GM04503 (cell line): ENCODE results near the gene KDM3A.

ENCODE experiments used
- DNase-seq: peaks from one replicate; pipeline ENCODE4 v3.0.0-alpha.2; 2012; ENCODE audit warnings: low read depth

The KDM3A gene, protein sequence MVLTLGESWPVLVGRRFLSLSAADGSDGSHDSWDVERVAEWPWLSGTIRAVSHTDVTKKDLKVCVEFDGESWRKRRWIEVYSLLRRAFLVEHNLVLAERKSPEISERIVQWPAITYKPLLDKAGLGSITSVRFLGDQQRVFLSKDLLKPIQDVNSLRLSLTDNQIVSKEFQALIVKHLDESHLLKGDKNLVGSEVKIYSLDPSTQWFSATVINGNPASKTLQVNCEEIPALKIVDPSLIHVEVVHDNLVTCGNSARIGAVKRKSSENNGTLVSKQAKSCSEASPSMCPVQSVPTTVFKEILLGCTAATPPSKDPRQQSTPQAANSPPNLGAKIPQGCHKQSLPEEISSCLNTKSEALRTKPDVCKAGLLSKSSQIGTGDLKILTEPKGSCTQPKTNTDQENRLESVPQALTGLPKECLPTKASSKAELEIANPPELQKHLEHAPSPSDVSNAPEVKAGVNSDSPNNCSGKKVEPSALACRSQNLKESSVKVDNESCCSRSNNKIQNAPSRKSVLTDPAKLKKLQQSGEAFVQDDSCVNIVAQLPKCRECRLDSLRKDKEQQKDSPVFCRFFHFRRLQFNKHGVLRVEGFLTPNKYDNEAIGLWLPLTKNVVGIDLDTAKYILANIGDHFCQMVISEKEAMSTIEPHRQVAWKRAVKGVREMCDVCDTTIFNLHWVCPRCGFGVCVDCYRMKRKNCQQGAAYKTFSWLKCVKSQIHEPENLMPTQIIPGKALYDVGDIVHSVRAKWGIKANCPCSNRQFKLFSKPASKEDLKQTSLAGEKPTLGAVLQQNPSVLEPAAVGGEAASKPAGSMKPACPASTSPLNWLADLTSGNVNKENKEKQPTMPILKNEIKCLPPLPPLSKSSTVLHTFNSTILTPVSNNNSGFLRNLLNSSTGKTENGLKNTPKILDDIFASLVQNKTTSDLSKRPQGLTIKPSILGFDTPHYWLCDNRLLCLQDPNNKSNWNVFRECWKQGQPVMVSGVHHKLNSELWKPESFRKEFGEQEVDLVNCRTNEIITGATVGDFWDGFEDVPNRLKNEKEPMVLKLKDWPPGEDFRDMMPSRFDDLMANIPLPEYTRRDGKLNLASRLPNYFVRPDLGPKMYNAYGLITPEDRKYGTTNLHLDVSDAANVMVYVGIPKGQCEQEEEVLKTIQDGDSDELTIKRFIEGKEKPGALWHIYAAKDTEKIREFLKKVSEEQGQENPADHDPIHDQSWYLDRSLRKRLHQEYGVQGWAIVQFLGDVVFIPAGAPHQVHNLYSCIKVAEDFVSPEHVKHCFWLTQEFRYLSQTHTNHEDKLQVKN (N-terminal part only)

DNA sequence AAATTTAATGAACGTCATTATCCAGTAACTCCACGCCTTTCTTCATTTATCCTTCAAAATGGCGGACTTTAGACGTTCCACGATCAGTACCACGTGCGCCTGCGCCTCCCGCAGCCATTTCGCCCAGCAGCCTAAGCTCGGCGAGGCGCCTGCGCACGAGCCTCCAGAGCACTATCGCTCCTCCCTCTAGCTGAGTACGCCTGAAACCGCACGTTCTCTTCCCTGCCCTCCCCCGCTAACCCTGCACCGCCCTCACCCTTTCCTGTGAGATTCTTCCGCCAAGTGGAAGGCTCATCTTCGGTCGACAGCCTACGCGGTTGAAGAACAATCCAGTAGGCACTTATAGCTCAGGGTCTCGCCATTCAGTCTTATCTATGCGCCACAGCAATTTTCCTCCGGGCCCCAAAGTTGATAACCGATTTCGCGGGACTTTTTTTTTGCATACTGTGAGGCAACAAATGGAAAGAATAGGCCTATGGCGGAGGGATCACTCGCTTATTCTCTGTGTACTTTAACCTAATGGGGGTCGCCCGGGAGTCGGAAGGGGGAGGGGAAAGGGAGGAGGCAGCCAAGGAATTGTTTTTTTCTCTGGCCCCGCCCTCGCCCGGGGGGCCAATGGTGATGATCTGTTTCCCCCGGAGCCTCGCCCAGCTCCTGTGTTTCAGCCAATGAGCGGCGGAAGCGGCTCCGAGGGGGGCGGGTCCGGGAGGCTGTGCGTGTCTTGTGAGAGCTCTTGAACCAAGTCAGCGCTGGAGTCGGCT lies at the start of gene KDM3A:
Gene KDM3A, plus strand, starts transcription at position 741 of the 761 bp plus-strand sequence. CDS start 677 bp downstream, outside the sequence.
- peak; percentile 94 for DNase-seq

- DNase-seq = no peak
Observed at GRCh38 chr2:86392873-86393518, 48.2 kb upstream of the KDM3A start.

DNA sequence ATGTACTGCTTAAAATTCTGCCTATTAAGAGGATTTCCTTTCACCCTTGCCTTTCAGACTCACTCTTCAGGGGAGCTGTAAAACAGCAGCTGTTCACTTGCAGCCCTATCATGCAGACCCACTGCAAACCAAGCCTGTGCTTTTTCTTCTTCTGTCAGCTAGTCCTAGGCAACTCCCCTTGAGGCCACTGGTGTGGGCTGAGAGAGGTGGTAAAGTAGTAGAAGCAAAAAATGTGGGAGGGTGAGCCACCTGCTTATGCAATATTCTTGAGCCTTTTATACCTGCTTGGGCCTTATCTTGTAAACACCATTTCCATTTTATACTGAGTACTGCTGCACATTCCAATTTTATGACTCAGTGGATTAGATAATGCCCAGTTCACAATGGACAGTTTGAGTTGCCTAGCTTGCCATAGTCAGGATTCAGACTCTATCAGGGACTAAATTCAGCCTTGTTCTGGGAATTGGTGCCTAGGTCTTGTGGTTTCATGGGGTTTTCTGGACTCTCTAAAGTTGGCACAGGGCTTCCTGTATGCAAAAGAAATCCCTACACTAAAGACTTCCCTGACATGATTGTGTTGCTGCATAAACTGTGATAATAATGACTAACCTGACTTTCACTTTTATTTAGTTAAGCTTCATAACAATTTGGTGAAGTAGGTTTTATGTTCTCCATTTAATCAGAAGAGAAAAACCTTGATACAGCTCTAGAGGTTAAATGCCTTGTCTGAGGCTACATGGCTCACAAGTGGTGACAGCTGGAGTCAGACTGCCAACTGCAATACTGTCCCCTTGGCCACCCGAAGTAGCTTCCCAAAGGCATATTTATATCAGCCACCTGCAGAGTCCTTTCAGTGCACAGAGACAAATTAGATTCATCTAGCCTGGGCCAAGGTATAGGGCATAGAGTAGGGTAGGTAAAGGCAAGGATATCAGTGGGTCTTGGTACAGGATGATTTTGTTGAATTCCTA lies 47.4 kb upstream of the KDM3A start:
- DNase-seq = no peak

DNA sequence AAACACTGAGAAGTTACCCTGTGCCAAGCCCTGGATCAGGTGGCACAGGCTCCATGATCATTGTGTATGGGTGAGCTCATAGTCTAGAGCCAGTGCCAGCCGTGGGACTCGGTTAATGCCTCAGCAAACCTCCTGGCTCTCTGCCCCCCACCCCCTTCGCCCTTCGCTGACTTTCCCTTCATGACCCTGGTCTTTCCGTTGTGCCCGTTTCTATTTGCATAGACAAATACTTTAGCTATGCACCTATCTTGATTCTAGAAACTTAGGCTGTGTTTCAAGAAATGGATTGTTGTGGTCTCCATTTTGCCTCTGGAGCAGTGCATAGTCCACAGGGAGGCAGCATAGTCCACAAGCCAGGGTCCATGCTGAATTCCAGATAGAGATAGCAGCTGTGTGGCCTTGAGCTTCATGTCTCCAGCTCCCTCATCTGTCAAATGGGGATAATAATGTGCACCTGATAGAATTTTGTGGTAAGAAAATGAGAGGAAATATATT lies 44.8 kb upstream of the KDM3A start:
- no peak for DNase-seq

DNA sequence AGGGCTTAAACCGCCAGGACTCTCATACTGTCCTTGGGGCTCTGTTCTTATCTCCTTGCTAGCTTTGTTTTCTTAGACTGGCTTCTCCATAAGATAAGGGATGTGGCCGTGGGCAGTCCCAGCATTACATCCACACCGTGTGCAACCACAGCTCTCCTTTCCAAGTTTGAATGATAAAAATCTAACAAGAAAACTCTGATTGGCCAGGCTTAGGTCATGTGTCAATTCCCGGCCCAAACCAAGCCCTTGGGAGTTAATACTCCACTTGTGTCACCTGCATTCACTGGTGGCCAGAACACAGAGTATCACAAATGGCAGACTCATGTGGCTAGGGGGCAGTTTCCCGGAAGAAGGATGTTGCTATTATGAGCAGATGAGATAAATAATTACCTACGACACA lies 43.2 kb upstream of the KDM3A start:
- DNase-seq = no peak

DNA sequence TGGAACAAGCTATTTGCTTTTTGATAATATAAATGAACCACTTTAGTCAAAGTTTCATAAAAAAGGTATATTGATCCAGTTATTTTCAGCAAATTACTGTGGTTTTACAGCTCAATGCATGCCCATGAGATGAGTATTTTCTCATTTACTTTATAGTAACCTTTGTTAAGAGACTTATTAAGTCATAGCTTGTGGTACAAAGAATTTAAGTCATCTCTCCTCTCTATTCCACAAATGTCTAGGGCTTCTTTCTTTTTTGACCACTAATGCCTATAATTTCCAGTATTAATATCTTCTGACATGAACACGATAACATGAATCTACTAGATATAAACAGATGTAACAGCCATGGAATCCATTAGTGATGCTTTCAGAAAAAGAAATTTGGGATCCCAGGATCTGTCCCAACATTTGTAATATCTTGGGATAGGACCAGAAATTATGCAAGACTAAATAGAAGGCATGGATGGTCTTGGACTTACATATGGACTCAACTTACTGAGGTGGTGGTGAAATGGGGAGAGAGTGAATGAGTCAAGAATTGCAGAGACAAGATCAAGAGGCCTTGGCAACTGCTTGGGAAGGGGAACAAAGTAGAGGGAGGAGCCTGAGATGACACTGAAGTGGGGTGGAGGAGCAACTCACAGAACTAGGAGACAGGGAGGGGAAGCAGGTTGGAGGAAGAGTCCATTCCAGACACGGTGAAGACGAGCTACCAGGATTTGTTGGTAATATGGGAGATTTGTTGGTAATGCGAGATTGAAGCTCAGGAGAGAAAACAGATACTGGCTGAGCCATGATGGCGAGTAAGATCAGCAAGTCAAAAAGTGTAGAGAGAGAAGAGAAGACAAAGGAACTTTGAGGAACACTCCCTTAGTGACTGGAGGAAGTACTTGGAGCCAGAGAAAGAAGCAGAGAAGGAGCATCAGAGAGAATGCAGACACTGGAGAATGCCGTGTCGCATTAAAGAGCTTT lies 42.4 kb upstream of the KDM3A start:
- no peak for DNase-seq

- DNase-seq = no peak
Observed at GRCh38 chr2:86400321-86400720, 40.9 kb upstream of the KDM3A start.

- DNase-seq = no peak
Observed at GRCh38 chr2:86410581-86410980, 30.6 kb upstream of the KDM3A start.

DNA sequence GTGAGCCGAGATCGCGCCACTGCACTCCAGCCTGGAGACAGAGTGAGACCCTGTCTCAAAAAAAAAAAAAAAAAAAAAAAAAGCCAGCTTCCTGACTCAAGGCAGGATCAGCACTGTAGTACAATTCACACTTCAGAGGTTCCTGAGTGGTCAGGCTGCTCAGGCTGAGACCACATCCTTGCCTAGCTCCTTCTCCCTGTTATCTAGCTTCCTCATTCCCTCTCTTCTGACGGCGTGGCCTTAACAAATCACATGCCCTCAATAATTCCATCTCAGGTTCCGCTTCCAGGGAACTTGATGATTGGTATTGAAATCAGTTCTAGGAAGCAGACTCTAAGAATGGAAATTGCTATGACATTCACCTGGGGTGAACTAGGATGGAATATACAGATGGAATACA lies 29.8 kb upstream of the KDM3A start:
- DNase-seq = no peak

DNA sequence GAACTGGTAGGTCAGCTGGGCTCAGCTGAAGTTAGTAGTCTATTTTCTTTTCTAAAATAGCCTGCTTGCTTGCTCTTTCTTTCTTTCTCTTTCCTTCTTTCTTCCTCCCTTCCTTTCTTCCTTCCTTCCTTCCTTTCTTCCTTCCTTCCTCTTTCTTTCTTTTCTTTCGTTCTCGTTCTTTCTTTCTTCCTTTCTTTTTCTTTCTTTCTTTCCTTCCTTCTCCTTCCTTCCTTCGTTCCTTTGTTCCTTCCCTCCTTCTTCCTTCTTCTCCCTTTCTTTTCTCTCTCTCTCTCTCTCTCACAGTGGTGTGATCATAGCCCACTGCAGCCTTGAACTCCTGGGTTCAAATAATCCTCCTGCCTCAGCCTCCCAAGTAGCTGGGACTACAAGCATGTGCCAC lies 29.2 kb upstream of the KDM3A start:
- no peak for DNase-seq

DNA sequence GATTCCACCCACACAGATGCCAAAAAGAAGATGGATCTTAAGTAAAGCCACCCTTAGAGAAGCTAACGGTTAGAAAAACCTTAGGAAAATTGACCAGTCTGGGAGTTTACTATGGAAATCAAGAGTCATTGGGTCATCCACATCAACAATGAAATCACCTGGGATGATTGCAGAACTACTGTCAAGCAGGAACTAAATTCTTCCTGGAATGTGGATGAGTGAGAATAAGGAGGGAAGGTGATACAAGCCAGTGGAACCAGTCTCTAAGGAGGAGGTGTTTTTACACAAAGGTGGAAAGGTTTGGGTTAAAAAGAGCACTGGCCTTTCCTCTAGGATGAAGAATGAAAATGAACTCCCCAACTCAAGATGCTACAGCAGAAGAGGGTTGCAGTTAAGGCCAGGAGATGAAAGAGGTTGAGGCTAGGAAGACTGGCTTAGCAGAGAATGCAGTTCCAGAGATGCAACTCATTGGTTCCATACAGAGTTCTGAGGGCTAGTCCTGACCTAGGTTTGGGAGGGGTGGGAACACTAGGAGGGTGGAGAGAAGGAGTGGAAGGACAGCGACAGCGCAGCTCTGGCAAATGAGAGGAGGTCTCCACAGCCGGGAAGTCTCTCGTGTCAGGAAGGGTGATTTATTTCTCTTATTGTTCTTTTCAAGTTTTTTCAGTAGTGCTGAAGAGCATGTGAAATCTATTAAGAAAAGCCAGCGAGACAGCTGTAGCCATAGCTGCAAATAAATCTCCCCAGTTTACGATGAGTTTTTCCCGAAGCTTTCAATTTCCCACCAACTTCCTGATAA lies 27.7 kb upstream of the KDM3A start:
- no peak for DNase-seq

DNA sequence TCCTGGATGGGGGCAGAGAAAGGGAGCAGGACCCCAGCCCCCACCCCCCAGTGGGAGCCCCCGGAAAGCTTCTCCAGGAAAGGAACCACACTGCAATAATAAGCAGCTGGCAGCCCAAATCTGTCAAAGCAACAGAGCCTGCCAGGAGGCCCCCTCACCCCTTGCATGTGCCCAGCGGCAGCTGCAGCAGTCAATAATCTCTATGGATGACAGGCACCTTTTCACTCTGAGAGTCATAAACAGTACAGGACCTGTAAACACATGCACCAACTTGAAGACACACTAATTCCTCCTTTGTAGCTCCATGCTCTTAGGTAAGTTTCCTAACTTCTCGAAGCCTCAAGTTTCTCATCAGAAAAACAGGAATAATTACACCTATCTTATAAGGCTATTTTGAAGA lies 26.2 kb upstream of the KDM3A start:
- DNase-seq = no peak

GRCh38 chr2:86416146-86416545 lies 25.0 kb upstream of the KDM3A start:
- DNase-seq = no peak

GRCh38 chr2:86417961-86418360 lies 23.2 kb upstream of the KDM3A start:
- DNase-seq = no peak

DNA sequence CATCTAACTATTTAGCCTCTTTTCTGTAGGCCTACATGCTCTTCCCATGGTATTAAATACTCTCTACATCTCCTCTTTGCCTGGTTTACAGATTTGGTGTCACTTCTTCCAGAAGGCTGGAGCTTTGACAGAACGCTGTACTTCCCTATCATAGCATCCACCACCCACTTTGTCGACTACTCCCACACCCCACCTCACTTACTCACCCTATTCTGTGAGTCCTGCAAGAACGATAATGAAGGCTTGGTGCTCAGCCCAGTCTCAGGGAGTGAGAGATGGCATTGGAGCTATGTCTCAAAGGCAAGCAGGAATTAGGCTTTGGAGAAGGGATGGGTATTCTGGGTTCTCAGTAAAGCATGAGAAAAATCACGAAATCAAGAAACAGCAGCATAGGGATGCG lies 20.3 kb upstream of the KDM3A start:
- no peak for DNase-seq

DNA sequence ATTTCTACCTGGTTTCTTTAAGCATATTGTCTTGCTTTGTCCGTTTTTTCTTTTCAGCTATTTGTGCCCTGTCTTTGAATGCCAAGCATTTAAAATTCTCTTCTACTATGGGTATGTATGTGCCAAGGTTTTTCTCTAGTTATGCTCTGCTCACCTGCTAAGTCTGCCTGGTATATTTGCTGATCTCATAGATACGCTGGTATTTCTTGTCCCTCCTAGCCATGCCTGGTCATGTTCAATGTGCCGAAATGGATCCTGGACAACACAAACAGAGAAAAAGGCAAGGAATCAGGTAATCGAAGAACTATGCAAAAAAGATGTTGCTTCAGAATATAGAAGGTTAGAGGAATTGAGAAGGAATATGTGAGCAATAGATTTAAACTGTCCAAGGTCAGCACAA lies 14.9 kb upstream of the KDM3A start:
- DNase-seq = no peak

- no peak for DNase-seq
Observed at GRCh38 chr2:86429335-86429734, 11.8 kb upstream of the KDM3A start.

DNA sequence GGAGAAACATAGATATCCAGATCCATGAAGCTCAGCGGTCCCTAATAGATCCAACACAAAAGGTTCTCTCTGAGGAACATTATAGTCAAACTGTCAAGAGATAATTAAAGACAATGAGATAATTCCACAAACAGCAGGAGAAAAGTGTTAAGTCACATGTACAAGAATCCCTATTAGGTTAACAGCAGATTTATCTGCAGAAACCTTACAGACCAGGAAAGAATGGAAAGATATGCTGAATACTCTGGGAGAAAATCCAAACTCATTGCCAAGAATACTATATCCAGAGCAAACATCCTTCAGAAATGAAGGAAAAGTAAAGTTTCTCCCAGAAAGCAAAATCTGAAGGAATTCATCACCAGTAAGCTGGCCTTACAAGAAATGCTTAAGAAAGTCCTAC lies 10.8 kb upstream of the KDM3A start:
- DNase-seq = no peak
